ENCODE measurements around the gene PCBD1.

PCBD1 gene

DNA sequence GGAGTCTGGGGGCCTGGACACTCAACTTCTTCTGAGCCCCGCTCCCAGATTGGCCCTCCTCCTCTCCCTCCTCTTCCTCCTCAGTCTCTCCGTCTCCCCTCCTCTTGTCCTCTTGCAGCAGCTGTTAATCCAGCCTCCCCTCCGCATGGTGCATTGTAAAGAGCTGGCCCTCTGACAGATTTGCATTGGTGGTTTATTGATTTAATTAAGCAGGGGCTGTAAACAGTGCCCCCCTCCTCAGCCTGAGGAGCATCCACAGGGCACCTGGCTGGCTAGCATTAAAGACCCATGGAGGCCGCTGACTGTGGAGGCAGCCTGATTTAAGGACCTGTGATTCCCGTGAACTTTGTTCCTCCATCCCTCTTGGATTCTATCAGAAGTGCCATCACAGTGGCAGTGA is 28.9 kb upstream of the PCBD1 start:
- DNase-seq: no peak

DNA sequence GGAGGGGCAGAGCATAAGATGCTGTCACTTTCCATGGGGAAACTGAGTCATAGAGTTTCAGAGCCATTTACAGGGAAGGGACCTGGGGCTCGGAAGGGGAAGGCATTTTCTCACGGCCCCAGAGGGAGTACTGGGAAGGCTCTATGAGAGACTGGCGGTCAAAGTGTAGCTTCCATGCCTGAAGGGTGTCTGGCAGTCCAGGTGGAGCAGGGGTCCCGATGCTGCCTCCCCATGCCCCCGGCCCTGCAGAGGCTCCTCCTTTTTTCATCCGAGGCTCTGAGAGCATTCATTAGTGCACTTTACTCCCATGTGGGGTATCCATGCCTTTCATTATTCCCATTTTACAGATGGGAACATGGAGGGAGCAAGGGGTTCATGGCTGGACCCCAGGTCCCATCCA is 27.9 kb upstream of the PCBD1 start:
- DNase-seq: no peak

DNA sequence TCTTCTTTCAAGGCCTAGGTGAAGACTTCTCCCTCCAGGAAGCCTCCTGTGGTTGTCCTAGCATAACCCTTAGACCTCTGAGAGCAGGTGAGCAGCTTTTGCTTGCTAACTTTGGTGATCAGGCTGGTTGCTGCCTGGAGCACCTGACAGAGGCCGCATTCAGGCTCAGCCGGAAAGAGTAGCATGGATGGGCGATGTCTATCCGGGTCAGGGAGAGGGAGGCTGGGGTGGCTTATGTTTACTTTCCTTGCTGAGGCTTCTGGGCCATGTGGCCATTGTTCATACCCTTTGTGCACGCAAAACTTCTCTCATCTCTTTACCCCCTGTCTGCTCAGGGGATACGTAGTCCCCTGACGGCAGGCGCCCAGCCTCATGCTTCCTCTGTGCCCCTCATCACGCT is 27.4 kb upstream of the PCBD1 start:
- no peak for DNase-seq

DNA sequence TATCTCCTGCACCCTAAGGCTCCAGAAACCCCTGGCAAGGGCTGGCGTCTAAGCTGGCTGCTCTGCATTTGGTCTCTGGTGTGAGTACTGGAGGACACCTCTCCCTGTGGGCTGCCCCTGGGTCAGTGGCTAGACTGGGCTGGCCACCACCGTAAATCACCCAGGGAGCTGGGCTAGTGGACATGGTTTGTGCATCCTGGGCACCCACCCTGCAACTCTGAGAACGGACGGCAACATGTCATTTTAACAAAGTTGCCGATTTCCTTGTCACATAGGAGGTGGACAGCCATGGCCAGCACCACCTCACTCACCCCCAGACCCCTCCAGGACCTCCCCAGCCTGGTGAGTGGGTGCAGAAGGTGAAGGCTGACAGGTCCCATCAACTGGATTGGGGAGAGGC is 26.8 kb upstream of the PCBD1 start:
- DNase-seq: no peak

DNA sequence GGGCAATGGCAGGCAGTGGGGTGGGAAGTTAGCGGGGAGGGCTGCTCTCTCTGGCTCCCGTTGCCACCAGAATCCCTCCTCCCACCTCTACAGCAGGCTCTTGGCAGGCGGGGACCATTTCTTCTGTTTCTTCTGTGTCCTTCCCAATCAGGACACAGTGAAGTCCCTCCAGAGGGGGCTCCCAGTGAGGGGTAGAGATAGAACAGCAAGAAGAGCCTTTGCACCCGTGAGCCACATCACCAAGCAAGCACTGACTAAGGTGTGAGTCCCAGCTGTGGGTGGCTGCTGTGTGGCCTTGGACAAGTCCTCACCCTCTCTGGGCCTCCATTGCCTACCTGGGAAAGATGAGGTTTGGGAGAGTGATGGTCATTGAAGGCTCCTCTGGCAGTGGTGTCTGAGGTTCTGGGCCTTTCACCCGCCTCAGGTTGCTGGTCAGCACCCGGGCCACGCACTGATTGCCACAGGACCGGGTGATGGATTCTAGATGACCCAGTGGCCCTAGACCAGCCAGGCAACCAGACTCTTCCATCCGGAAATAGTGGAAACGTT is 26.0 kb upstream of the PCBD1 start:
- no peak for DNase-seq

DNA sequence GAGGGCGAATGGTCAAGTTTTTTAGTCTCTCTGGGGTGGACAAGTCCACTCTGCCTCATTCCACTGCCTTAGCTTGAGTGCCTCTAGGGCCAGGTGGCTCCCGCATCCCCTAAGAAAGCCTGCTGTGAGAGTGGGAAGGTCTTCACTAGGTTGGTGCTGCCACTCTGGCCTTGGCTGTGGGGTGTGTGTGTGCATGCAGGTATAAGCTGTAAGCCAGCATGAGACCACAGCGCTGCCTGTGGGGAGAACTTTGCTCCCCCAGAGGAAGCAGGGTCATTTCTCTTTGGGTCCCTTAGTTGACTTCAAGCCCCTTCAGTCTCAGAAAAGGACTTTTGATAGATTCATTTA is 25.5 kb upstream of the PCBD1 start:
- no peak for DNase-seq

DNA sequence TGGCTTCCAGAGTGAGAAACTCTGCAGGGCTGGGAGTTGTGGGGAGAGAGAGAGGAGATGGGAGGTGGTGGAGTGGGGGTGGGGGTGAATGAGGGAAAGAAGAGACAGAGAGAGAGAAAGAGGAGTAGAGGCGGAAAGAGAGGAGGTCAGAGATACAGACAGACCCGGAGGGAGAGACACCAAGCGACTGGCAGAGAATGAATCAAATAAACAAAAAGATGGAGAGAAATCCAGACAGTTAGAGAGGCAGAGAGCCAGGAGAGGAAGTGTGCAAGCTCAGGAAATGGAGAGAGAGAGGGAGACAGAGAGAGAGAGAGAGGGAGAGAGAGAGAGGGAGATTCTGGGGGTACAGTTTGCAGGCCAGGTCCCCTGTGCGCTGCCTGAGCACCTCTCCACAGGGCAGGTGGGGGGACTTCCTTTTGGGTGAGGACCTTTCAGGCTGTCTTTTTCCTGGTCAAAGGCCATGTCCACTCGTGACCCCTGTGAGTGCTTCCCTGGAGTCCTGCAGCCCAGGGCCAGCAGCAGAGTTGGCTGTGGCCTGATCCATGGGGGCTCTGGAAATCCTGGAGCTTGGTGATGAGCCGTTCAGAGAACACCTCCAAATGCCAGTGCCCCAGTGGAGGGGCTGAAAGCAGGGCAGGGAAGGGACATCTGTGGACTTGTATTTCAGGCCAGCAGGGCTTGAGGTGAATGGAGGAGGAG is 25.0 kb upstream of the PCBD1 start:
- no peak for DNase-seq

DNA sequence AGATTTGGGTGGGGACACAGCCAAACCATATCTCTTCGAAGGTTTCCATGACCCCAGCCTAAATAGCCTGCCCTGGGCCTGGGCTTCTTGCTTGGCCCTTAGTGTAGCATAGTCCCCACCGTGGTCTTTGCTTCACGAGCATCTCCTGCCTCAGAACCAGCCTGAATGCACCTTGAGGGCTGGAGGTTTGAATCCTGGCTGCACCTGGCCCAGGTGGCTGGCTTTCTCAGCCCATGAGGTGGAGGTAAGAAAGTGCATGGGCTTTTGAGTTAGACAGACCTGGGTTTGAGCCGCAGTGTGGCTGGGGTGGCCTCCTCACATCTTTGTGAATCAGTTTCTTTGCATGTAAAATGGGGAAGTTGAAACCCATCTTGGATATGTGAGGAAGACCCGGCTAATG is 24.2 kb upstream of the PCBD1 start:
- no peak for DNase-seq

DNA sequence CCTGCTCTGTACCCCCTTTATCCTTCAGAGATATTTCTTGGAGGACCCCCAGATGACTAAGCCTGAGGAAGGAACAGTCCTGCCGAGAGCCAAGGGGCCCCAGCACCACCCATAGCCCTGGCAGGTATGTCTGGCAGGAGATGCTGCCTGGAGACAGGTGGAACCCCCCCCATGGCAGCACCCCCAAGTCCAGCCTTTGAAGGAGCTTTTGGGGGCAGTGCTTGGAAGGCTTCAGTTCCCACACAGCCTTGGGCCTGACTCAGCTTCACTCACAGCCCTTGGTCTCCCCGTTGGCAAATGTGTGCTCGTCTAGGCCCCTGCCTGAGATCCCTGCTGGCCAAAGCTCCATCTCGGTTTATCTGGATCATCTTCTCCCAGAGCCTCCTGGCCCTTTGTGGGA is 23.0 kb upstream of the PCBD1 start:
- no peak for DNase-seq

DNA sequence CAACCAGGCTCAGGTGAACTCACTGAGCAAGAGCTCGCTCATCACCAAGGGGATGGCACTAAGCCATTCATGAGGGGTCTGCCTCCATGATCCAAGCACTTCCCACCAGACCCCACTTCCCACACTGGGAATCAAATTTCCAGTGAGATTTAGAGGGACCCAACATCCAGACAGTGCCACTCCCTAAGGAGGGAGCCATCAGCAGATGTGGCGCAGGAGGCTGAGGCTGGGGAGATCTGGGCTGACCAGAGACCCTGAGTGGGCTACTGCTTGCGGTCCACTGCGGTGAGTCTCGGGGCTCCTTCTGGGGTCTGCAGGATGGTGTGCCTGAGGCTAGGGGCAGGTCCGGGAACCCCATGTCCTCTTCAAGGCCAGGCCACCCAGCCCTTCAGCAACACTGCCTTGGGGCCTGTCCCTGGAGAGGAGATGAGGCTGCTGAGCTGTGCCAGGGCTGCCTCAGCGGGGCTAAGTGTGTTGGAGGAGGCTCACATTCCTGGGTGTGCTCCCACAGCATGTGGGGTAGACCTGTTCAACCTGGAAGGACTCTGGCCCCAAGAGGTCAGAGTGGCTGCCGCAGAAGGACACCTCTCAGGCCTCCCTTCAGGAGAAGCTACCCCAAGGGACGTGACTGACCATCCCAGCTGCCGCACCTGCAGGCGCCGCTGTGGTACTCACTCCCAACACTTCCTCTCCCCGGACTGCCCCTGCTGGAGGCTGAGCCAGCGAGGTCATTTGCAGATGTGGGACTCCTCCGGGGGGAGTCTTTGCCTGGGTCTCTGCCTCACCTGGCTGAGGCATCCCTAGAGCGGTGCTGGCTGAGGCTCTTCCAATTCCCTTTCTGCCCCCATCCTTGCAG is 22.3 kb upstream of the PCBD1 start:
- DNase-seq: no peak

DNA sequence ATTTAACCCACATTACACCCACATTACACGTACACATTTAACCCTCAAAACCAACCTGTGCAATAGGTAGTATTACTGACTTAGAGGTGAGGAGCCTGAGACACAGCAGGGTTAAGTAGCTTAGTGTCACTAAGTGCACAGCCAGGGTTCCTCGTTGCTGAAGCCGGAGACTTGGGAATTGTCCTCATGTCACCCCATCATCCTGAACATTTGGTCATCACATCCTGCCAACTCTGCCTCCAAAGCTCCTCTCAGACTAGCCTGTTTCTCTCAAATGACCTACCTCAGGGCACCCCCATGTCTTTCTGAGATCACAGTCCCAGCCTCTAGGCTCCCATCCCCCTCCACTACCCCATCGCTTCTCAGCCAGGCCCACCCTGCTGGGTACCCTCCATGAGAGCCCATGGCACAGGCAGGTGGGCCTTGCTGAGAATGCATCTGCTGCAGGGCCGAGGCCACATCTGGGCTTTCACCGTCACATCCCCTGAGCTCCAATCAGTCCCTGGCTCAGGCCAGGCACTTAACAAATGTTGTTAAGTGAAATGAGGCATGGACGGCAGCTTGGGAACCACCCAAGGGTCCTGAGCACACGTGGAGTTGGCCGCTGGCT is 21.1 kb upstream of the PCBD1 start:
- no peak for DNase-seq

DNA sequence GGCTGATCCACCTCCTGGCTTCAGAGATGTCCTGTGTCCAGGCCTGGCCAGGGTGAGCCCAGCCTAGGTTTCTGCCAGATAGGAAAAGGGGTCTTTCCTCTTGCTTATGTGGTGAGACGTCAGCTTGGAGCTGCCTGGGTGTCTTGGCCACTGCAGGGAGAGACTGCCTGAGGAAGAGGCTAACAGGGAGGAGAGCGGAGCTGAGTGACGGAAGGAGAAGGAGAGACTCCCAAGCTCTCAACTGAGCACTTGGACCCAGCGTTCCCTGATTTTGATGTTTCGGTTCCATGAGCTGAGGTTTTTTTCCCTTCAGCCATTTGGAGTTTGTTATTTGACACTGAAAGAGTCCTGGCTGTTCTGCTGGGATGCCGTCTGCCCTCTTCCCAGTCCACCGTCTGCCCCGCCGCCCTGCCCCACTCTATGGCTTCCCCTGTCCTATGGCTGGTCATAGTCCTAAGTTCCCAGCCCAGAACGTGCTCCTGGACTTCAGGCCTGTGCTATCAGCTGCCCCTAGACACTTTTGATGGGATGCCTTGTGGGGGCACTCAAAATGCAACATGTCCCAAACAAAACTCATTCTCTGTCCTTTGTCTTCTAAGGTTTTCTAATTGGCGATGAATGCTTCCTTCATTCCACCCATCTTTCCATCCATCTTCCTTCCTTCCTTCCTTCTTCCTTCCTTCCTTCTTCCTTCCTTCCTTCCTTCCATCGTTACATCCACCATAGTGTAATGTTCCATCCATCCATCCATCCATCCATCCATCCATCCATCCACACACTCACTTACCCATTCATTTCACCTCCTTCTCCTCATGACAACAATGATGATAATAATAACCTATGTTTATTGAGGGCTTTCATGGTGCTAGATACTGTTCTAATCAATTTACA is 20.3 kb upstream of the PCBD1 start:
- no peak for DNase-seq

DNA sequence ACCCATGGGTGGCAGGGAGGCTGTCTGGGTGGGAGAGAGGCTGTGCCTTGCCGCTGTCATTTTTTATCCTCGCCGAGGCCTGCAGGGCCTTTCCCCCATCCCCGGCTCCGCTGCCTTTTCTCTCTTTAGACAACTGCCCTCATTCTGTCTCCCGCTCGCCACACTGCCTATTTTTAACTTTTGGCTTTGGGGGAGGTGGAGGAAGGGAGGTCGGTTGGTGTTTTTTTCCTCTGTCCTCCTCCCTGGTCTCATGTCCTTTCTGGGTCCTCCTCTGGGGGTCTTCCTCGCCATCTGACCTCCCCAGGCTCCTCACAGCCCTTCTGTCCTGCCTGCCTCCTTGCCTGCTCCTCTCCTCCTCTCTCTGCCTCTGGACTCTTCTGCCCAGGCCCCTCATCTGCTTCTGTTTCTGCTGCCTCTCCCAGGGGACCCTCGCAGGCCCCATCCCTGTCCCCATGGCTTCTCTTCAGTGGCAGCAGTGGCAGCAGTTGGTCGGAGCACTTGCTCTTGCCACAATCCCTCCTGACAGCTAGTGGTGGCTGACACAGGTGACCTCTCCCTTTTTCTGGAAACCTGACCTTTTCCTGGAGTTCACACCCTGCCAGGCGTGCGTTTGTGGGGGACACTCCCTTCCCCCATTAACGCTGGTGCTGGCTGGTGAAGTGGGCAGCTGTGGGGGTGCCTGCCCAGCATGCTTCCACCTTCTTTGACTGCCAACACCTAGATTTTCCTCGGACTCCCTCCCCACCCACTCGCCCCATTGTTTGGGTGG is 19.5 kb upstream of the PCBD1 start:
- DNase-seq: no peak

DNA sequence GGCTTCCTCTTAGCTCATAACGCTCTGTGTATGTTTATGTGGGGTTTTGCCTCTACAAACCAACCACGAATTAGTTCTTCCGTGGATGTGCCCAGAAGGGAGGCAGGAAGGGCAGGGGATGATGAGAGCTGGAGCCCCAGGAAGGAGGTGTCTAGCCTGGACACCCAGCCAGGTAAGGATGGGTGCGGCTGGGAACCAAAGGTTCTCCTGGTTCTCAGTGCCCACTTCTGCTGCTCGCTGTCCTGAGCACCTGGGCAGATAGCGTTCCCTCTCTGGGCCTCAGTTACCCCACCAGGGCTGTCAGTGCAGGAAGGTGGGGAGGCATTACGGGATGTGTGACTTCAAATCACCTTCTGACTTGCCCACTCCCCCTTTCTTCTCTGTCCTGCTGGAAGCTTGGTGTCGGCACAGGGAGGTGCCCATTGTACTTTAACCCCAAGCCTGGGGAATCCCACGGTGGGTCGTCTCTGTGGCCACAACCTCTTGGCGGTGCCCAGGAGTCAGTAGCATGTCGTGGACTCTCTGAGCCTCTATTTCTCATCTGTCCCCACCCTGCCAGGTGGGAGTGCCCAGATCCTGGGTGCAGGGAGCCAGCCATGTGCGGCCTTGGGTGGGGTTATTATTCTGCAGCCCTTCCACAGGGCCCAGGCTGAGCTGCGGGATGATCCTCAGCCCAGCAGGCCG is 18.7 kb upstream of the PCBD1 start:
- DNase-seq: no peak

DNA sequence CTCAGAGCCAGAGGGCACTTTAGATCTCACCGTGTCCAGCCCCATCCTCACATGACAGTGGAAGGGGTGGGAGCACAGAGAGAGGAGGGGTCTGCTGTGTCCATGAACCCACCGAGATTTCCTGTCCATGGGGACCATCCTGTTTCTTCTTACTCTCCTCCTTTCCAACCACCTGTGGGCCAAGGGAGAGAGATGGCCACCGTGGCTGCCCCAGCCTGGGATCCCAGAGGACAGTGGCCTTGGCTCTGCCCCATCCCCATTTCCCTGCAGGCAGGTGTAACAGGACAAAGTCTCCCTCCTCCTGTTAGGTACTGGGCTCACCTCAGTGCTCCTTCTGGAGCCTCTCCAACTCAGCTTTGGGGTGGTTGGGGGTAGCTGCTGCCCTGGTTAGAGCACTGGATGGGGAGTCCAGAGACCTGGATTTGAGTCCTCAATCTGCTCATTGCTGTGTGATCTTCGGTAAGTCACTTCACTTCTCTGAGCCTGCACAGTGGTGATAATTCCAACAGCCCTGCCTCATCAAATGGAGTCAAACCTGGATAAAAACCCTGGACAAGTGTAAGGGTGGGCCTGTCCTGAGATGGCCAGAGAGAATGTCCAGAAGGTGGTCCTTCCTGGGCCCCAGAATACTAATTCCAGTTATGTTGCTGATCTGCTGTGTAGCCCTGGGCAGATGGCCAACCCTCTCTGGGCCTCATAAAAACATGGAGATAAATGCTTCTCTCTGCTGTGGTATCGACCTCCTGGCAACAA is 17.8 kb upstream of the PCBD1 start:
- no peak for DNase-seq

DNA sequence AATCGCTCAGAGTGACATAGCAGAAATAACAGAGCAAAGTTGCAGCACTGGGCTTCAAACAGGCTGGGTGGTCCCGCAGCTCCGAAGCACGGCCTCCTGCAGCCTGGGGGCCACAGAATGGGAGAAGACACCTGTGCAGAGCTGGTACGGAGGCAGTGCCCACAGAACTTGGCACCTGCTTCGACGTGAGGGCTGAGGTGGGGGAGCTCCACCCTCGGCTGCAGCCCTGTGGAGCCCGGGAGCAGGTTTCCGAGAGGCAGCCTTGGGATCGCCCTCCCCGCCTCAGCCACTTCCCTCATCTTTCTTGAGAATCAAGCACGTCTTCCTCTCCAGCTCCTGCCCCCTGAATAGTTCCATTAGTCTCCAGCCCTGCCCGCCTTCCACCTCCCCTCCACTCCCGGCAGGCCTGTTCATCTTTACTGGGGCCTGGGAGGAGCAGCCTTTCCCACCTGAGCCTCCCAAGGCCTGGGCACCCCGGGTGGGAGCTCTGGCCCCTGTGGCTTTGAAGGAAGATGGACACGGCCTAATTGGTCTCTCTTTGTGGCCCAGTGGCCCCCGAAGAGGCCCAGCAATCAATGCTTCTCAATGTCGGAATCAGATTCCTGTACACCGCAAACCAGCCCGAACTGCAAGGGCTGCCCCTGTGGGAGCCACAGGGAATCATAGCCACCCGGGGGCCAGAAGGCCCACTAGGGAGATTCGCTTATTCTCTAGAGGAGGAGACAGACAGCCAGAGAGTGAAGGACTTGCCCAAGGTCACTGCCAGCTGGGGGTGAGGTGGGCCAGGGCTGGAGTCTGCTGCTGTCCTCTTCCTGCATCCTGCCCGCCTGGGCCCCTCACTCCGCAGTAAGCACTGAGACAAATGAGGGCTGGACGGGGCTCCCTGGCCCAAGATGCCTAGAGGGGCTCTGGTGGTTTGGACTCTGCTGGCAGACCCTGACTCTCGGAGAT is 17.0 kb upstream of the PCBD1 start:
- DNase-seq: no peak

DNA sequence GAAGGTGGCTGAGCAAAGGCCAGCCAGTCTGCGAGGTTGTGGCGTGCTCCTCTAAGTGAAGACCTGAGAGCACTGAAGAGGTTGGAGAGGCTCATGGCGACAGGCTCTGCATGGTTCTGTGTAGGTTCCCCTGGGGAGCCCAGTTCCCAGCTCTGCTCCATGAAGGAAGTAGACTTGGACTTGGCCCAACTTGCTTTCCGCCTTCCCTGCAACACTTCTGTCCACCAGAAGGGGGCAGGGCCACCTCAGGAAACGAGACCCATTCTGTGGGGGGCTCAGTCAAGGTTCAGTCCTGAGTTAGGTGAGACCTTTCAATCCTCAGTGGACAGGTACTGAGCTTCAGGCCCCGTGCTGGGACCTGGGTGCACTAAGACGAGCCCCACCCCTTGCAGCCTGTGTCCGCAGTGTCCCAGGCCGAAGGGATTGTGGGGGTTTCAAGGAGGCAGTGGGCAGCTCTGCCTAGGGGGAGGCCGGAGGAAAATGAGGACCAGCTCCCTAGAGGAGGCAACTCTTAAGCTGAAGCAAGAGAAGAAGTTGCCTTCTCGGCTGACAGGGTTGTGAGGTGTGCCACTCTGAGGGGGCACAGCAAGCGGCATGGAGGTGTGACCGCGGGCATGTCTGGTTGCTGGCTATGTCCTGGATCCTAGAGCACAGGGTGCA is 15.0 kb upstream of the PCBD1 start:
- no peak for DNase-seq

DNA sequence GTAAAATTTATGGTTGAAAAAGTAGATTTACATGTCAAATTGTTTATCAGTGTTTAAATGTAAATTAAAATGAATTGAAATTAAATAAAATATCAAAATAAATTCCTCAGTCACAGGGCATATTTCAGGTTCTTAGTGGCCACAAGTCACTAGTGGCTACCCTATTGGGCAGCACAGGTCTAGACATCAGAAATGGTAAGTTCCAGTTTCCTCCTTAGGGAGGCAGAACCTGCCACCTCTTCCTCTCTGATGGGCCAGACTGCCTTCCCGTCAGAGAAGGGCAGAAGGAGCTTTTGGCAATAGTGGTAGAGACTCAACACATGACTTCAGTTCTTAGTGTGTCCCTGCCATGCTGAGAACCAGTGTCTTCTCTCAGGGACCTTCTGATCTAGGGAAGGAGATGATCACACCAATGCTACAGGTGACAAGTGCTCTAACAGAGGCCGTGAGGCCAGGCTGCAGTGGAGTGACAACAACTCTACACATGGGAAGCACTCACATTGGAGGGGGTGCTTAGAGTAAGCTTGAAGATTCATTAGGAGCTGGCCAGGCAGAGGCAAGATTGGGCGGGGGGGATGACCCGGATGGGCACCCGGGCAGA is 14.4 kb upstream of the PCBD1 start:
- no peak for DNase-seq

All from NCI-H510A (cell line).